Measurements from ENCODE around the gene CYP46A1.

- TF ChIP-seq CTCF (conservative IDR thresholded peaks at IDR 0.05 in 1 of 2, IDR thresholded peaks at IDR 0.05 in 1 of 2; ENCODE audit: low read depth in 1 of 2, low read length in 2 of 2) (no peak), EZH2 (IDR thresholded peaks at IDR 0.05; ENCODE audit: low read length, missing control alignments) (no peak)
Observed at GRCh38 chr14:99662846-99663245, 21.3 kb upstream of the CYP46A1 start.
